ENCODE measurements around the gene PLEKHH1.

Gene PLEKHH1

GRCh38 chr14:67524634-67524963, 8.5 kb upstream of the PLEKHH1 start:
- Histone ChIP-seq H3K9me3 (ENCODE audit: insufficient read depth, low read length) (no peaks in the 10 kb centered on the region), H3K9ac (ENCODE audit: low read length) (no peak overlapping the region), H3K4me1 (ENCODE audit: low read length) (0 out of 2 replicates have a peak, but pooled peaks cover 4% of the 10 kb centered on the region), H2AFZ (ENCODE audit: low read depth, low read length) (no peak overlapping the region), H3K27me3 (ENCODE audit: low read depth, low read length) (peaks cover 81% of the 10 kb centered on the region), H3K79me2 (ENCODE audit: low read length) (no peaks in the 10 kb centered on the region), H3K27ac (ENCODE audit: low read length) (no peak overlapping the region), H3K4me3 (ENCODE audit: low read length) (no peak overlapping the region), H4K20me1 (ENCODE audit: insufficient read depth, low read length) (no peaks in the 10 kb centered on the region), H3K4me2 (ENCODE audit: low read length) (no peak overlapping the region), H3K36me3 (replicated peaks; ENCODE audit: low read depth, low read length) (no peaks in the 10 kb centered on the region)
- TF ChIP-seq, protein P1, sequence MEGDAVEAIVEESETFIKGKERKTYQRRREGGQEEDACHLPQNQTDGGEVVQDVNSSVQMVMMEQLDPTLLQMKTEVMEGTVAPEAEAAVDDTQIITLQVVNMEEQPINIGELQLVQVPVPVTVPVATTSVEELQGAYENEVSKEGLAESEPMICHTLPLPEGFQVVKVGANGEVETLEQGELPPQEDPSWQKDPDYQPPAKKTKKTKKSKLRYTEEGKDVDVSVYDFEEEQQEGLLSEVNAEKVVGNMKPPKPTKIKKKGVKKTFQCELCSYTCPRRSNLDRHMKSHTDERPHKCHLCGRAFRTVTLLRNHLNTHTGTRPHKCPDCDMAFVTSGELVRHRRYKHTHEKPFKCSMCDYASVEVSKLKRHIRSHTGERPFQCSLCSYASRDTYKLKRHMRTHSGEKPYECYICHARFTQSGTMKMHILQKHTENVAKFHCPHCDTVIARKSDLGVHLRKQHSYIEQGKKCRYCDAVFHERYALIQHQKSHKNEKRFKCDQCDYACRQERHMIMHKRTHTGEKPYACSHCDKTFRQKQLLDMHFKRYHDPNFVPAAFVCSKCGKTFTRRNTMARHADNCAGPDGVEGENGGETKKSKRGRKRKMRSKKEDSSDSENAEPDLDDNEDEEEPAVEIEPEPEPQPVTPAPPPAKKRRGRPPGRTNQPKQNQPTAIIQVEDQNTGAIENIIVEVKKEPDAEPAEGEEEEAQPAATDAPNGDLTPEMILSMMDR (IDR thresholded peaks at IDR 0.05; ENCODE audit: low read depth, low read length), result no peak
- no peak for TF ChIP-seq EZH2phosphoT487 (IDR thresholded peaks at IDR 0.05; ENCODE audit: low read depth)

GRCh38 chr14:67525389-67525788, 7.7 kb upstream of the PLEKHH1 start:
- H3K9ac ChIP-seq (ENCODE audit: low read length), result no peak overlapping the region
- no peaks in the 10 kb centered on the region for H4K20me1 ChIP-seq (ENCODE audit: insufficient read depth, low read length)
- H3K36me3 ChIP-seq (replicated peaks; ENCODE audit: low read depth, low read length), result no peaks in the 10 kb centered on the region
- TF ChIP-seq, protein P1 (IDR thresholded peaks at IDR 0.05; ENCODE audit: low read depth, low read length), result no peak
- no peak for TF ChIP-seq EZH2phosphoT487 (IDR thresholded peaks at IDR 0.05; ENCODE audit: low read depth)
- no peak overlapping the region for H3K4me2 ChIP-seq (ENCODE audit: low read length)
- H3K4me3 ChIP-seq (ENCODE audit: low read length), result no peak overlapping the region
- H3K79me2 ChIP-seq (ENCODE audit: low read length), result no peaks in the 10 kb centered on the region
- H2AFZ ChIP-seq (ENCODE audit: low read depth, low read length), result no peak overlapping the region
- no peak overlapping the region for H3K27ac ChIP-seq (ENCODE audit: low read length)
- H3K27me3 ChIP-seq (ENCODE audit: low read depth, low read length), result peaks cover 80% of the 10 kb centered on the region
- no peaks in the 10 kb centered on the region for H3K9me3 ChIP-seq (ENCODE audit: insufficient read depth, low read length)
- H3K4me1 ChIP-seq (ENCODE audit: low read length), result 0 out of 2 replicates have a peak, but pooled peaks cover 4% of the 10 kb centered on the region

GRCh38 chr14:67526181-67526580, 6.9 kb upstream of the PLEKHH1 start:
- H3K27me3 ChIP-seq (ENCODE audit: low read depth, low read length), result peaks cover 80% of the 10 kb centered on the region
- H2AFZ ChIP-seq (ENCODE audit: low read depth, low read length), result no peak overlapping the region
- no peak overlapping the region for H3K9ac ChIP-seq (ENCODE audit: low read length)
- H3K4me3 ChIP-seq (ENCODE audit: low read length), result no peak overlapping the region
- no peaks in the 10 kb centered on the region for H3K9me3 ChIP-seq (ENCODE audit: insufficient read depth, low read length)
- H4K20me1 ChIP-seq (ENCODE audit: insufficient read depth, low read length), result no peaks in the 10 kb centered on the region
- TF ChIP-seq, protein P1 (IDR thresholded peaks at IDR 0.05; ENCODE audit: low read depth, low read length), result no peak
- no peak for TF ChIP-seq EZH2phosphoT487 (IDR thresholded peaks at IDR 0.05; ENCODE audit: low read depth)
- H3K79me2 ChIP-seq (ENCODE audit: low read length), result no peaks in the 10 kb centered on the region
- no peak overlapping the region for H3K27ac ChIP-seq (ENCODE audit: low read length)
- no peak overlapping the region for H3K4me2 ChIP-seq (ENCODE audit: low read length)
- 0 out of 2 replicates have a peak, but pooled peaks cover 4% of the 10 kb centered on the region for H3K4me1 ChIP-seq (ENCODE audit: low read length)
- H3K36me3 ChIP-seq (replicated peaks; ENCODE audit: low read depth, low read length), result no peaks in the 10 kb centered on the region

DNA sequence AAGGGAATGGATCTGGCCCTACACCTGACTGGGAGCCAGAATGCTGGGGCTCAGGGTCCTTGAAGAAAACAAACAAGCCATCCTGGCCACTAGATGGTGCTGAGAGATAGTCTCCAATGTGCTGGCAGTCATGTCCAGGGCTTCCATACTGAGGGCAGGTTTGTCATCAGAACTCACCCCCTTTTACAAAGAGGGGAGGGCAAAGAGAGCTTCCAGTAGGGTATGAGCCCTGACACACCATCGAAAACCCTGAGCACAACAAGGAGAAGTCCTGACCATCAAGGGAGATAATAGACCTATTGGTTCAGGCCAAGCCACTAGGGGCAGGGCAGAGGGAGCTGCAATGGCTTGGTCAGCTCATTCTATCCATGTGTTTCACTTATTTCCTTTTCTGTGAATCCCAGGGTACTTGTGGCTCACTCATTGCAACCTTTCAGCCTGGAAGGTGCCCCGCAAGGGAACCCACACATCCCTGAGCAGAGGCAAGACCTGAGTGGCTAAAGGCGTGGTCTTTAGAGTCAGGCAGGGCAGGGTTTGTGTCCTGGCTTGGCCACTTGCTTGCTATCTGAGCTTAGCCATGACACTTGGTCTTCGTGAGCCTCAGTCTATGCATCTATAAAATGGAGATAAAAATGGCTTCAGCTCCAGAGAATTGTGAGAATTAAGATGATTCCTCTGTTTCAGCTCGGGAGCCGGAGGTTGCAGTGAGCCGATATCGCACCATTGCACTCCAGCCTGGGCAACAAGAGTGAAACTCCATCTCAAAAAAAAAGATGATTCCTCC, 6.2 kb upstream of the PLEKHH1 start:
- Histone ChIP-seq H3K4me3 (ENCODE audit: low read length) (no peak overlapping the region), H3K79me2 (ENCODE audit: low read length) (no peaks in the 10 kb centered on the region), H3K4me1 (ENCODE audit: low read length) (0 out of 2 replicates have a peak, but pooled peaks cover 4% of the 10 kb centered on the region), H2AFZ (ENCODE audit: low read depth, low read length) (0 out of 2 replicates have a peak overlapping the region, but pooled peaks have one; percentile 67), H3K27me3 (ENCODE audit: low read depth, low read length) (peaks cover 77% of the 10 kb centered on the region), H3K9ac (ENCODE audit: low read length) (no peak overlapping the region), H3K36me3 (replicated peaks; ENCODE audit: low read depth, low read length) (no peaks in the 10 kb centered on the region), H3K9me3 (ENCODE audit: insufficient read depth, low read length) (no peaks in the 10 kb centered on the region), H4K20me1 (ENCODE audit: insufficient read depth, low read length) (no peaks in the 10 kb centered on the region), H3K27ac (ENCODE audit: low read length) (no peak overlapping the region), H3K4me2 (ENCODE audit: low read length) (peak overlapping the region; percentile 50; the same call in 1 of the 2 replicates)
- TF ChIP-seq, protein P1 (IDR thresholded peaks at IDR 0.05; ENCODE audit: low read depth, low read length), result peak; percentile 97
- TF ChIP-seq EZH2phosphoT487 (IDR thresholded peaks at IDR 0.05; ENCODE audit: low read depth), result no peak
